Astrocyte of the spinal cord (primary cell): ENCODE measurements around the gene C3orf62.

Experiments used
- DNase-seq: peaks from one replicate; pipeline ENCODE4 v3.0.0; 2011; ENCODE audit warnings: low read depth, low spot score
- H3K4me3 ChIP-seq: 2 replicates; pipeline ENCODE4 v1.5.1; 2011; ENCODE audit warnings: low read depth, mild to moderate bottlenecking, low read length, moderate library complexity
- CTCF ChIP-seq: IDR thresholded peaks from 2 replicates; pipeline ENCODE4 v1.5.1; 2012; ENCODE audit warnings: low read depth, mild to moderate bottlenecking, low read length, inconsistent platforms
- in situ Hi-C: cut with HindIII; loops from 2 replicates; pipeline ENCODE4 v1.10.0; 2017; ENCODE audit warnings: low sequenced_read_pairs

The C3orf62 gene

GRCh38 chr3:49219132-49219531 lies 57.9 kb downstream of the C3orf62 start:
- in situ Hi-C loops = no loop called here
- DNase-seq = no peak
- H3K4me3 ChIP-seq = no peak overlapping the region
- no peak for TF ChIP-seq CTCF
